Measurements from ENCODE around the gene CA5B. TPM values are rescaled to one million over a fixed set of nuclear protein-coding genes. Genes with fewer than 3 reads are reported as not detected.
"Not testable (repeated sequence)": the region's sequence is repeated elsewhere in the genome, so short reads cannot be mapped to it uniquely, and the experiment has no call there.

The CA5B gene, protein sequence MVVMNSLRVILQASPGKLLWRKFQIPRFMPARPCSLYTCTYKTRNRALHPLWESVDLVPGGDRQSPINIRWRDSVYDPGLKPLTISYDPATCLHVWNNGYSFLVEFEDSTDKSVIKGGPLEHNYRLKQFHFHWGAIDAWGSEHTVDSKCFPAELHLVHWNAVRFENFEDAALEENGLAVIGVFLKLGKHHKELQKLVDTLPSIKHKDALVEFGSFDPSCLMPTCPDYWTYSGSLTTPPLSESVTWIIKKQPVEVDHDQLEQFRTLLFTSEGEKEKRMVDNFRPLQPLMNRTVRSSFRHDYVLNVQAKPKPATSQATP
- total RNA-seq (5.5 TPM), polyA plus RNA-seq (ENCODE audit: insufficient read depth in 1 of 8, insufficient read length in 8 of 8, low replicate concordance in 1 of 8) (1 to 10 TPM; 2.6 to 4.7 (median 3.3) TPM)
- long read RNA-seq, donor 1, result 0 reads
- long read RNA-seq, donor 2, result 0 reads
- long read RNA-seq, donor 3, result 0 reads
- long read RNA-seq, donor 4, result 0 reads
- long read RNA-seq, donor 5, result 0 reads
- long read RNA-seq, donor 6, result 0 reads
- long read RNA-seq, donor 7, result 0 reads
- long read RNA-seq, donor 8, result 0 reads
- long read RNA-seq, donor 9, result 0 reads
- long read RNA-seq, donor 10, result 0 reads
- long read RNA-seq, donor 11, result 0 reads

DNA sequence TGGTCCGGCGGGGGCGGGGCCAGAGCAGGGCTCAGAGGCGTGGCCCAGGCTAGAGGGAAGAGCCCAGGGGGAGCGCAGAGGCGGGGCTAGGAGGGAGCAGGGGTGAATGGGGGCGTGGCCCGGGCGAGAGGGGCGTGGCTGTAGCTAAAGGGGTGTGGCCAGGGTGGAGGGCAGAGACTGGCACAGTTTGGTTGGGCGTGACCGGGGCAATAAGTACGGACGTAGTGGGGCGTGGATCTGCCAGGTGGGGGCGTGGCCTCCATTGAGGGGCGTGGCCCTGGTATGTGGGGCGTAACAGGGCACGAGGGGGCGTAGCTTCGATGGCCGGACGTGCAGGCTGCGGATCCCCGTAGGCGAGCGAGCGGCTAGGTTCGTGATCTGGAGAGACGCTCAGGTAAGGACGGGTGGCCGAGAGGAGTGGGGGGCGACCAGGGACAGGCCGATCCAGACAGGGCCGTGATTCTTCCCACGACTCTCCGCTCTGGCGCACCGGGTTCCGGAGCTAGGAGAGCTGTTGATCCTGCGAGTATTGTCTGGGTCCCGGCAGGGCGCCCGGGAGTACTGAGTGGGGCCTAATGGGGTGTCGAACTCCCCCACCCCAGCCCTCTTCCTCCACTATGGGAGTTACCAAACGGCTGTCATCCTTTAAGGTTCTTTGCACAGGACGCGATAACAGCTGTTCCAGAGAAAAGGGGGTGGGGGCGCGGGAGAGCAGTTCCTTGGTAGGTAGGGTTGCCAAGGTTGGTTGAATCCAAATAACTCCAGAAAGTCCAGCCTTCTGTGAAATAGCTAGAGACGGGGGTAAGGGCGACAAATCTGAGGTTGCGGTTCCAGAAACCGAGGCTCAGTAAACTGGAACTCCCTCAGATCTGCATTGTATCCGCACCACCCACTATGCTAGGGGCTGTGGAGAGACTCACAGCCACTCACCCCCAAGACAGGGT, at the start of gene CA5B:
CA5B (plus strand) TSS at position 312 of the 944 bp plus-strand sequence. CDS start 11,754 bp downstream, outside the sequence.
- WGBS (ENCODE audit: insufficient coverage), result 6% methylated on average over 39 of the region's 55 CpGs
- H3K36me3 ChIP-seq (ENCODE audit: control insufficient read depth, insufficient read depth, low read length), result no peaks in the 10 kb centered on the region
- H3K4me1 ChIP-seq (ENCODE audit: control insufficient read depth, insufficient read depth, low read length), result peaks cover 4% of the 10 kb centered on the region
- H3K4me3 ChIP-seq (ENCODE audit: low read length), result peak within 1 kb of the TSS; percentile 38
- H3K9me3 ChIP-seq (replicated peaks; ENCODE audit: control insufficient read depth, low read depth, low read length), result no peaks in the 10 kb centered on the region
- peaks cover 29% of the 10 kb centered on the region for H3K27me3 ChIP-seq (ENCODE audit: control insufficient read depth, insufficient read depth, low read length)
- no peak within 1 kb of the TSS for H3K27ac ChIP-seq (ENCODE audit: low read length)
- peak; percentile 76 for DNase-seq

DNA sequence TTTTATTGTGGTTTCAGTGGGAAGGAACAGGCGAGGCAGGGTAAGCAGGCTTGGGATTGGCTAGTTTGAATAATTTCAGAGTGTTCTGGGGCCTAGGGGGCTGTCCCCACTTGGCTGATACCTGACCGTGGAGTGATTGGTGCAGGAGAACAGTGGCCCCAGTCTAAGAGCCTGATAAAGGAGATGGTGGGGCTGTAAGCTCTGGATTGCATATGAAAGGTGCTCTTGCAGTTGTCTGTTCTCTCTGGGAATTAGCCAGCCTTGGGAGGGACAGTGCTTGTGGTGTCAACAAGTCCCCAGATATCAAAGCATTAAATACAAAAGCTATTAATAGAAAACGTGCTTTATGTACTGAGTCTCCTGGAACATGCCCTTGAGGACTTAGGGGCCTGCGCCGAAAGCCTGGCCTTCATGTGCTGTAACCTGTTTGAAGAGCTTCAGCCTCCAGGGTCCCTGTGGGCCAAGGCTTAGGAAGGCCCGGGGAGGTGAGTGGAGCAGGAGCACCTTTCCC, 43.1 kb upstream of the CA5B start:
- H3K36me3 ChIP-seq (ENCODE audit: control insufficient read depth, insufficient read depth, low read length), result peaks cover 20% of the 10 kb centered on the region
- peaks cover 10% of the 10 kb centered on the region for H3K27me3 ChIP-seq (ENCODE audit: control insufficient read depth, insufficient read depth, low read length)
- no peaks in the 10 kb centered on the region for H3K4me1 ChIP-seq (ENCODE audit: control insufficient read depth, insufficient read depth, low read length)
- no peak overlapping the region for H3K27ac ChIP-seq (ENCODE audit: low read length)
- no peaks in the 10 kb centered on the region for H3K9me3 ChIP-seq (replicated peaks; ENCODE audit: control insufficient read depth, low read depth, low read length)
- no peak for DNase-seq
- 86% methylated on average over 5 of the region's 6 CpGs for WGBS (ENCODE audit: insufficient coverage)
- H3K4me3 ChIP-seq (ENCODE audit: low read length), result no peak overlapping the region

DNA sequence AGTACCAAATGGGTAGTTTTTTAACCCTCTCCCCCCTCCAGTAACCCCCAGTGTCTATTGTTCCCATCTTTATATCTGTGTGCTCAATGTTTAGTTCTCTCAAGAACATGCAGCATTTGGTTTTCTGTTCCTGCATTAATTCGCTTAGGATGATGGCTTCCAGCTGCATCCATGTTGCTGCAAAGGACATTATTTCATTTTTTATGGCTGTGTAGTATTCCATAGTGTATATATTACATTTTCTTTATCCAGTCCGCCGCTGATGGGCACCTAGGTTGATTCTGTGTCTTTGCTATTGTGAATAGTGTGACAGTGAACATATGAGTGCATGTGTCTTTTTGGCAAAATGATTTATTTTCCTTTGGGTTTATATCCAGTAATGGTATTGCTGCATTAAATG, 41.6 kb upstream of the CA5B start:
- peaks cover 20% of the 10 kb centered on the region for H3K36me3 ChIP-seq (ENCODE audit: control insufficient read depth, insufficient read depth, low read length)
- no peak overlapping the region for H3K4me3 ChIP-seq (ENCODE audit: low read length)
- no peak overlapping the region for H3K27ac ChIP-seq (ENCODE audit: low read length)
- no peak for DNase-seq
- peaks cover 10% of the 10 kb centered on the region for H3K27me3 ChIP-seq (ENCODE audit: control insufficient read depth, insufficient read depth, low read length)
- WGBS (ENCODE audit: insufficient coverage), result no CpG with 5 or more reads among the region's 3 CpGs
- H3K9me3 ChIP-seq (replicated peaks; ENCODE audit: control insufficient read depth, low read depth, low read length), result no peaks in the 10 kb centered on the region
- H3K4me1 ChIP-seq (ENCODE audit: control insufficient read depth, insufficient read depth, low read length), result no peaks in the 10 kb centered on the region

DNA sequence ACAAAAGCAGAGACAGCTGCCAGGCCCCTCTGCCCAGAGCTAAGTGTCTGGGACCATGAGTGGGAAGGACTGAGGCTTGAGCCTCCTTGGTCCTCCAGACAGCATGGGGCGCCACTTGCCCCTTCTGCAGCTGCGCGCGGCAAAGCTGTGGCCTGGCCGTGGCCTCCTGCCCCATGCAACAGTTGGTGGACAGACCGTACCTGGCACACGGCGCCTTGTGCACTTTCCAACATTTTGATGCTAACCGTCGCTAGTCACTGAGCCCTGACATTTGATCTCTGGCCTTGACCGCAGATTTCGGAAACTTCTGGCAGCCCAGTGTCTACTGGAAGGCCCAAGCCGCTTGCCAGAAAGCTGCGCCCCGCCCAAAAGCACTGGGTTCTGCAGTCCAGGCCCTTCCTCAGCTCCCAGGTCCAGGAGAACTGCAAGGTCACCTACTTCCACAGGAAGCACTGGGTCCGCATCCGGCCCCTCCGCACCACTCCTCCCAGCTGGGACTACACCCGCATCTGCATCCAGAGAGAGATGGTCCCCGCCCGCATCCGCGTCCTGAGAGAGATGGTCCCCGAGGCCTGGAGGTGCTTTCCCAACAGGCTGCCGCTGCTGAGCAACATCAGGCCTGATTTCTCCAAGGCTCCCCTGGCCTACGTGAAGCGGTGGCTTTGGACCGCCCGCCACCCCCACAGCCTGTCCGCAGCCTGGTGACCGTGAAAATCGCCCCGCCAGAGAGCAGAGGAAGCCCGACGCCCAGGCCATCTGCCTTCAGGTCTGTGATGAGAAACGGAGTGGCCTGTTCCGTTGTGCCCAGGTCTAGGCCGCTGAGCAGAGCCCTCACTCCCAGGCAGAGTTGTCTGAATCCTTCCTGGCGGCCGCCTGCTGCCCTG, 35.3 kb upstream of the CA5B start:
- Histone ChIP-seq H3K36me3 (ENCODE audit: control insufficient read depth, insufficient read depth, low read length) (peaks cover 6% of the 10 kb centered on the region), H3K27ac (ENCODE audit: low read length) (no peak overlapping the region), H3K4me1 (ENCODE audit: control insufficient read depth, insufficient read depth, low read length) (no peaks in the 10 kb centered on the region), H3K27me3 (ENCODE audit: control insufficient read depth, insufficient read depth, low read length) (peaks cover 7% of the 10 kb centered on the region), H3K4me3 (ENCODE audit: low read length) (no peak overlapping the region), H3K9me3 (replicated peaks; ENCODE audit: control insufficient read depth, low read depth, low read length) (no peaks in the 10 kb centered on the region)
- DNase-seq, result no peak
- WGBS (ENCODE audit: insufficient coverage), result 97% methylated on average over 36 of the region's 40 CpGs

DNA sequence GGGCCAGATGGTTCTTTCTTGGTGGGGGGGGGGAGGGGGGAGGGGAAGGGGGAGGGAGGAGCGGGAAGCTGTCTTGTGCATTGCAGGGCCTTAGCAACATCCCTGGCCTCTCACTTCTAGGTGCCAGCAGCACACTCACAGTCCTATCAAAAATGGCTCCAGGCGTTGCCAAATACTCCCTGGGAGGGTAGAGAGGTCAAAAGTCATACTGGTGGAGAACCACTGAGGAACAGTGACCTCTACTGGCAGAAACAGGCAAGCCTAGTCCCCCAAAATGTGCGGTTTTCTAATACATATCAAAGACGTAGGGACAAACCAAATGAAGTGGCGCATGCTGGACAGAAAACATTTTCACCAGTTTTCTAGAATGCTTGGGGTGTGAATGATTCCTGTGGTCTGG, 34.3 kb upstream of the CA5B start:
- not testable (repeated sequence) for H3K27ac ChIP-seq (ENCODE audit: low read length); H3K9me3 ChIP-seq (replicated peaks; ENCODE audit: control insufficient read depth, low read depth, low read length); H3K36me3 ChIP-seq (ENCODE audit: control insufficient read depth, insufficient read depth, low read length); H3K4me3 ChIP-seq (ENCODE audit: low read length); DNase-seq; H3K4me1 ChIP-seq (ENCODE audit: control insufficient read depth, insufficient read depth, low read length)
- WGBS (ENCODE audit: insufficient coverage), result no CpG with 5 or more reads among the region's 5 CpGs
- peaks cover 12% of the 10 kb centered on the region for H3K27me3 ChIP-seq (ENCODE audit: control insufficient read depth, insufficient read depth, low read length)

DNA sequence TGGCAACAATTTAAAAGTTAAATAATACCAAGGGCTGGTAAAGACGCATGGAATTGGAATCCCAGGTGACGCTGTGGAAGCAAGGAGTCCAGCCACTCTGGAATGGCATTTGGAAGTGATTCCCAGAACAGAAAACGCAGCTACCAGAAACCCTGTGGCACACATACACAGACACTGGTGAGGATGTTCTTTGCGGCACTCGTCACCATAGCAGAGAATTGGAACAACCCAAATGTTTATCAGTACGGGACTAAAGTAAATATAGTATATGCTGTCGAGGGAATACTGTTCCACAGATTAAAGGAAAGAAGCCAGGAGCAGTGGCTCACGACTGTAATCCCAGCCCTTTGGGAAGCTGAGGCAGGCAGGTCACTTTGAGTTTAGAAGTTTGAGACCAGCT, 33.8 kb upstream of the CA5B start:
- DNase-seq, result not testable (repeated sequence)
- 90% methylated on average over 2 of the region's 8 CpGs for WGBS (ENCODE audit: insufficient coverage)

DNA sequence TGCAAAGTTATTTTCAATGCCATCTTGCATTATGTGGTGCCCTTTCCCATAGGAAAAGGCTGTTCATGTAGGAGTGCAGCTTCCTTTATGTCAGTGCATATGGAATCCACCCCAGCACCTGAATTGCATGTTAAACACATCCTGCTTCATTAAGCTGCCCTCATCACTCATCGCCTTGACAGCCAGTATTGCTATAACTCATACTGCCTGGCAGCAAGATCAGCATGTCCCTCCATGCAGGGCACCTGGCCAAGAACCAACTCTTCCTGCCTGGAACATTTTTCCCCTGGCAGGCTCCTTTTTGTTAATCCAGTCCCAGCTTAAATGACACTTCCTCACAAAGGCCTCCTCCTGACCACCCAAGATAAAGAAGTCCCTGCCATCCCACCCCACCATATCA, 23.5 kb upstream of the CA5B start:
- H3K4me1 ChIP-seq (ENCODE audit: control insufficient read depth, insufficient read depth, low read length), result no peaks in the 10 kb centered on the region
- no peaks in the 10 kb centered on the region for H3K9me3 ChIP-seq (replicated peaks; ENCODE audit: control insufficient read depth, low read depth, low read length)
- no peak overlapping the region for H3K27ac ChIP-seq (ENCODE audit: low read length)
- H3K36me3 ChIP-seq (ENCODE audit: control insufficient read depth, insufficient read depth, low read length), result no peaks in the 10 kb centered on the region
- DNase-seq, result no peak
- WGBS (ENCODE audit: insufficient coverage), result 100% methylated on average over 1 of the region's 1 CpG
- H3K4me3 ChIP-seq (ENCODE audit: low read length), result no peak overlapping the region
- H3K27me3 ChIP-seq (ENCODE audit: control insufficient read depth, insufficient read depth, low read length), result peaks cover 15% of the 10 kb centered on the region

More for the DNA sequence above, 33.8 kb upstream of the CA5B start:
- not testable (repeated sequence) for H3K9me3 ChIP-seq (replicated peaks; ENCODE audit: control insufficient read depth, low read depth, low read length); H3K27ac ChIP-seq (ENCODE audit: low read length); H3K36me3 ChIP-seq (ENCODE audit: control insufficient read depth, insufficient read depth, low read length); H3K4me1 ChIP-seq (ENCODE audit: control insufficient read depth, insufficient read depth, low read length); H3K4me3 ChIP-seq (ENCODE audit: low read length)
- H3K27me3 ChIP-seq (ENCODE audit: control insufficient read depth, insufficient read depth, low read length), result peaks cover 12% of the 10 kb centered on the region

DNA sequence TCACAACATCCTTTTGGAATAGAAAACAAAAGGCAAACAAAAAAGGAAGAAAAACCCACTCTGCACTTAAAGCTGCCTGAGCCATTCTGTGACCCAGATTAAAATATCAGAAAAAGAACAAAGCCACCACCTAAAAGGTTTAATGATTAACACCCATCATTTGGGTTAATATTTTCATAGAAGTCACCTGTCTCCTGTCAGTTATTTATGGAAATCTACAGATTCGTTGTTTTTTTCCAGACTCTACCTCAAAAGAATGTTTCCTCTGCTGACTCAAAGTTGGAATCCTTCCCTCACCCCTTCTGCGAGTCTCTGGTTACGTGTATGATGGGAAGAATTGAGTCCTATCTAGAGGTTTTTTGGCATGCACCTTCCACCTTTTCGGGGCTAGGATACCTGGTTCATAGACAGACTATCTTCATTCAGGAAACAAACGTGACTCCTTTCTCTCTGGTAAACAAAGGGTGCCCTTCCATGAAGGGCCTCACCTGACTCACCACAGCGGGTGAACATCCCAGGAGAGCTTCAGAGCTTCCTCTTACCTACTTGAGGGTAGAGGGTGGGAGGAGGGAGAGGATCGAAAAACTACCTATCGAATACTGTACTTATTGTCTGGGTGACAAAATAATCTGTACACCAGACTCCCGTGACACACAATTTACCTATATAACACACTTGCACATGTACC, 19.6 kb upstream of the CA5B start:
- no peak overlapping the region for H3K27ac ChIP-seq (ENCODE audit: low read length)
- no peaks in the 10 kb centered on the region for H3K4me1 ChIP-seq (ENCODE audit: control insufficient read depth, insufficient read depth, low read length)
- no CpG with 5 or more reads among the region's 9 CpGs for WGBS (ENCODE audit: insufficient coverage)
- DNase-seq, result no peak
- no peaks in the 10 kb centered on the region for H3K9me3 ChIP-seq (replicated peaks; ENCODE audit: control insufficient read depth, low read depth, low read length)
- no peaks in the 10 kb centered on the region for H3K36me3 ChIP-seq (ENCODE audit: control insufficient read depth, insufficient read depth, low read length)
- peaks cover 11% of the 10 kb centered on the region for H3K27me3 ChIP-seq (ENCODE audit: control insufficient read depth, insufficient read depth, low read length)
- no peak overlapping the region for H3K4me3 ChIP-seq (ENCODE audit: low read length)
